ENCODE measurements around the gene LAMA5.

DNA sequence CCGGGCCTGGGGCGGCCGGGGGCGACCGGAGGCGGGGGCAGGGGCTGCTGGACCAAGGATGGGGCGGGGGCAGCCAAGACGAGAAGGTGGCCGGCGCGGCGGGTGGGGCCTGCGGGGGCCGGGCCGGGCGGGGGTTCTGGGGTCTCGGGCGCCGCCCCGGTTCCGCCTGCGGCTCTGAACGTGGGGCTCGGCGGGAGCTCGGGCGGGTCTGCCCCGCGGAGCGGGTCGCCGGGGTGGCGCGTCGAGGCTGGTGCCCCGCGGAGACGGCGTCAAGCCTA, 64.1 kb downstream of the LAMA5 start:
- no peak for TF ChIP-seq POLR2A (IDR thresholded peaks at IDR 0.05)
- TF ChIP-seq, protein P1, sequence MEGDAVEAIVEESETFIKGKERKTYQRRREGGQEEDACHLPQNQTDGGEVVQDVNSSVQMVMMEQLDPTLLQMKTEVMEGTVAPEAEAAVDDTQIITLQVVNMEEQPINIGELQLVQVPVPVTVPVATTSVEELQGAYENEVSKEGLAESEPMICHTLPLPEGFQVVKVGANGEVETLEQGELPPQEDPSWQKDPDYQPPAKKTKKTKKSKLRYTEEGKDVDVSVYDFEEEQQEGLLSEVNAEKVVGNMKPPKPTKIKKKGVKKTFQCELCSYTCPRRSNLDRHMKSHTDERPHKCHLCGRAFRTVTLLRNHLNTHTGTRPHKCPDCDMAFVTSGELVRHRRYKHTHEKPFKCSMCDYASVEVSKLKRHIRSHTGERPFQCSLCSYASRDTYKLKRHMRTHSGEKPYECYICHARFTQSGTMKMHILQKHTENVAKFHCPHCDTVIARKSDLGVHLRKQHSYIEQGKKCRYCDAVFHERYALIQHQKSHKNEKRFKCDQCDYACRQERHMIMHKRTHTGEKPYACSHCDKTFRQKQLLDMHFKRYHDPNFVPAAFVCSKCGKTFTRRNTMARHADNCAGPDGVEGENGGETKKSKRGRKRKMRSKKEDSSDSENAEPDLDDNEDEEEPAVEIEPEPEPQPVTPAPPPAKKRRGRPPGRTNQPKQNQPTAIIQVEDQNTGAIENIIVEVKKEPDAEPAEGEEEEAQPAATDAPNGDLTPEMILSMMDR (IDR thresholded peaks at IDR 0.05 in 4 of 5, conservative IDR thresholded peaks at IDR 0.05 in 1 of 5), result no peak

Measured in gastrocnemius medialis (tissue), 4 donors.